Heart right ventricle (tissue), 16 donors: ENCODE measurements around the gene SMARCD2. TPM values are rescaled to one million over a fixed set of nuclear protein-coding genes. Genes with fewer than 3 reads are reported as not detected.
"Not testable (repeated sequence)": the region's sequence is repeated elsewhere in the genome, so short reads cannot be mapped to it uniquely, and the experiment has no call there.

Source experiments
- ATAC-seq, 8 donors: fragments of 200-7000 bp; cut with Tn5 transposase; one replicate each; pipeline ENCODE4 v1.9.1; 2020; ENCODE audit warnings: mild to moderate bottlenecking in 8 of 8, moderate library complexity in 8 of 8, moderate number of reproducible peaks in 1 of 8
- DNase-seq, 2 donors: peaks; one replicate each; pipeline ENCODE4 v3.0.0-alpha.2; 2020
- H3K27ac ChIP-seq, 10 donors: fragments of 200-600 bp; sonication (generic) in 2 of 10; one replicate each; pipeline versions ENCODE4 v1.5.0 to v1.8.0; 2020 to 2022; ENCODE audit warnings: mild to moderate bottlenecking in 3 of 10
- H3K27me3 ChIP-seq, 7 donors: fragments of 200-600 bp; one replicate each; pipeline ENCODE4 v1.8.0; 2021 to 2022; ENCODE audit warnings: mild to moderate bottlenecking in 2 of 7
- H3K36me3 ChIP-seq, 9 donors: fragments of 200-600 bp; sonication (generic) in 1 of 9; one replicate each; pipeline versions ENCODE4 v1.5.0 to v1.8.0; 2020 to 2022; ENCODE audit warnings: mild to moderate bottlenecking in 2 of 9
- H3K4me1 ChIP-seq, 9 donors: fragments of 200-600 bp; sonication (generic) in 1 of 9; one replicate each; pipeline versions ENCODE4 v1.5.0 to v1.8.0; 2020 to 2022; ENCODE audit warnings: mild to moderate bottlenecking in 4 of 9
- H3K4me3 ChIP-seq, 10 donors: fragments of 200-600 bp; sonication (generic) in 2 of 10; one replicate each; pipeline versions ENCODE4 v1.5.0 to v1.8.0; 2020 to 2022; ENCODE audit warnings: mild to moderate bottlenecking in 7 of 10, moderate library complexity in 2 of 10
- H3K9me3 ChIP-seq, 11 donors: fragments of 200-600 bp in 10 of 11; sonication (generic) in 2 of 11; one replicate each; pipeline versions ENCODE4 v1.5.0 to v1.8.0; 2013 to 2022; ENCODE audit warnings: mild to moderate bottlenecking in 2 of 11, control low read depth in 1 of 11, moderate library complexity in 1 of 11
- CTCF ChIP-seq, 9 donors: fragments of 200-600 bp; sonication (generic) in 2 of 9; IDR thresholded peaks; one replicate each; pipeline versions ENCODE4 v1.5.0 to v1.8.0; 2021 to 2022; ENCODE audit warnings: antibody characterized with exemption in 9 of 9, mild to moderate bottlenecking in 5 of 9, moderate library complexity in 1 of 9
- WGBS, 2 donors: extraction: QIAGEN DNeasy Blood & Tissue Kit; methylation state at CpG; one replicate each; pipeline ENCODE4 v1.1.7; 2013; ENCODE audit warnings: inconsistent platforms in 1 of 2; 5-methylcytosine and 5-hydroxymethylcytosine counted together
- intact Hi-C, 10 donors: fragments of 100-400 bp; cut with DNase I; formaldehyde crosslinking; loops; one replicate each; pipeline versions ENCODE4 v1.11.1 to v1.14.2; 2022
- polyA plus RNA-seq, 2 donors: library from polyadenylated mRNA; stranded (reverse); fragments of 200-250 nt; gene quantifications; one replicate each; pipeline ENCODE4 v1.2.3, GENCODE V29; 2013
- total RNA-seq, 10 donors: library from RNA; stranded (reverse); fragmentation: NEBNext Ultra II Directional in 3 of 10; extraction: Animal tissue kit (Norgen Biotek cat#: 25700) in 3 of 10; gene quantifications; one replicate each; pipeline versions ENCODE4 v1.2.1 to v1.2.4, GENCODE V29; 2021 to 2023
- donor health status: Arrhythmogenic right ventricular cardiomyopathy.
- donor health status: ischemic (EF 13 %, LVEDD 7.1; RV severe dilation, severe dysfunction).
- donor health status: healthy with polysubstance abuse.
- donor health status: DM: no; HTN: yes; CAD: no.
- donor health status: DM: no; HTN: no; CAD: no.
- donor health status: ischemic (EF 25% LVEDD 6.9; RV normal size, moderate dysfunction).
- donor health status: ischemic (EF 25% LVEDD 5.7; RV mildly dilated, moderate dysfunction).
- donor health status: healthy.
- donor health status: DM: yes; HTN: yes; CAD: no.
- donor health status: Ischemic cardiomyopathy.
- donor health status: ischemic (EF 35%, LVEDD 5.7; RV mildly dilated, moderate dysfunction).
- donor health status: nonischemic (EF 11% LVEDD 7.7; RV severe dilation, severe dysfunction).
- donor health status: DM: yes; HTN: yes; CAD: no.
- donor health status: PGD.
- donor health status: ischemic (EF 29% LVEDD 5.4; RV normal size, mild dysfunction).
- donor health status: nonischemic (EF 23%, LVEDD 6.1; RV moderate dilation, normal function).

The SMARCD2 gene
- total and polyA plus RNA-seq, 12 donors = 11.6 to 35.7 (median 18.4) TPM

- Histone ChIP-seq H3K9me3 (no peaks in the 10 kb centered on the region), H3K36me3 (peaks cover 0 to 100% (median 92%) of the 10 kb centered on the region in 9 donors), H3K4me1 (no peaks in the 10 kb centered on the region), H3K4me3 (no peak overlapping the region), H3K27me3 (no peaks in the 10 kb centered on the region), H3K27ac (no peak overlapping the region)
- WGBS, 2 donors = 62 to 63% methylated on average over 2 of the region's 2 CpGs
- TF ChIP-seq CTCF (IDR thresholded peaks at IDR 0.05) = no peak
- ATAC-seq (no peak), DNase-seq (no peak)
- intact Hi-C loops = no loop called here
Observed at GRCh38 chr17:63805591-63805990, 36.9 kb downstream of the SMARCD2 start.

GRCh38 chr17:63804328-63804727 is 38.2 kb downstream of the SMARCD2 start:
- intact Hi-C loops = no loop called here
- H3K27ac ChIP-seq = no peak overlapping the region
- H3K4me1 ChIP-seq = no peaks in the 10 kb centered on the region
- no peak for TF ChIP-seq CTCF (IDR thresholded peaks at IDR 0.05)
- ATAC-seq (no peak), DNase-seq (no peak)
- H3K9me3 ChIP-seq = no peaks in the 10 kb centered on the region
- peaks cover 0 to 100% (median 92%) of the 10 kb centered on the region in 9 donors for H3K36me3 ChIP-seq
- WGBS, 2 donors = 94 to 100% methylated on average over 1 of the region's 1 CpG
- H3K27me3 ChIP-seq = no peaks in the 10 kb centered on the region
- H3K4me3 ChIP-seq = no peak overlapping the region

- Histone ChIP-seq H3K36me3 (peaks cover 0 to 100% (median 88%) of the 10 kb centered on the region in 9 donors), H3K4me3 (no peak overlapping the region), H3K9me3 (no peaks in the 10 kb centered on the region), H3K27me3 (no peaks in the 10 kb centered on the region), H3K4me1 (no peaks in the 10 kb centered on the region), H3K27ac (no peak overlapping the region)
- no peak for ATAC-seq
- 96 to 97% methylated on average over 1 of the region's 1 CpG for WGBS, 2 donors
- intact Hi-C loops = no loop called here
- no peak for TF ChIP-seq CTCF (IDR thresholded peaks at IDR 0.05)
- DNase-seq = no peak
Observed at GRCh38 chr17:63800783-63801182, 41.7 kb downstream of the SMARCD2 start.

GRCh38 chr17:63798572-63799106 is 43.8 kb downstream of the SMARCD2 start:
- WGBS, 2 donors = 95 to 97% methylated on average over 3 of the region's 3 CpGs
- H3K36me3 ChIP-seq = peaks cover 0 to 100% (median 90%) of the 10 kb centered on the region in 9 donors

GRCh38 chr17:63796375-63796774 is 46.1 kb downstream of the SMARCD2 start:
- H3K4me1 ChIP-seq, intact Hi-C loops, H3K27me3 ChIP-seq, ATAC-seq, DNase-seq, H3K4me3 ChIP-seq, H3K27ac ChIP-seq, H3K9me3 ChIP-seq: not testable (repeated sequence)
- WGBS, 2 donors = 96 to 97% methylated on average over 10 of the region's 10 CpGs
- H3K36me3 ChIP-seq = peaks cover 0 to 100% (median 90%) of the 10 kb centered on the region in 9 donors

More at GRCh38 chr17:63798572-63799106, 43.8 kb downstream of the SMARCD2 start:
- TF ChIP-seq CTCF (IDR thresholded peaks at IDR 0.05) = no peak
- Histone ChIP-seq H3K9me3 (no peaks in the 10 kb centered on the region), H3K4me1 (no peaks in the 10 kb centered on the region), H3K4me3 (no peak overlapping the region), H3K27me3 (no peaks in the 10 kb centered on the region), H3K27ac (no peak overlapping the region)
- DNase-seq (no peak), ATAC-seq (no peak)
- intact Hi-C loops = no loop called here
